AG04450 (cell line): Measurements from ENCODE around the gene PAK5. TPM values are rescaled to one million over a fixed set of nuclear protein-coding genes. Genes with fewer than 3 reads are reported as not detected.

Experiments
- CTCF ChIA-PET: fragments of 300-600, 350-600 bp; formaldehyde crosslinking; extraction: SDS; loops from one replicate; lab custom pipeline; 2022; ENCODE audit warnings: antibody characterized with exemption, inconsistent platforms; lab: Charles Lee
- POLR2A ChIA-PET: fragments of 350-600 bp; formaldehyde crosslinking; extraction: SDS; loops from one replicate; lab custom pipeline; 2021; ENCODE audit warnings: antibody characterized with exemption, inconsistent platforms; lab: Yijun Ruan, JAX
- DNase-seq: peaks from one replicate; pipeline ENCODE4 v3.0.0-alpha.2; 2011; ENCODE audit warnings: low read depth, low spot score
- H3K27ac ChIP-seq: one replicate; pipeline ENCODE4 v1.5.1; 2012; ENCODE audit warnings: low read depth, low read length, control low read depth
- H3K27me3 ChIP-seq: one replicate; pipeline ENCODE4 v1.6.0; 2012; ENCODE audit warnings: low read length; ENCODE audit not compliant: control insufficient read depth, insufficient read depth
- H3K4me3 ChIP-seq: 2 replicates; pipeline ENCODE4 v1.5.1; 2011; ENCODE audit warnings: mild to moderate bottlenecking, low read depth, low read length, control low read depth
- H3K9me3 ChIP-seq: 2 replicates; pipeline ENCODE4 v1.5.1; 2012; ENCODE audit warnings: low read length; ENCODE audit not compliant: control insufficient read depth, insufficient read depth
- CTCF ChIP-seq: IDR thresholded peaks from 2 replicates; pipeline ENCODE4 v1.5.1; 2011; ENCODE audit warnings: low read depth, low read length, control low read depth, inconsistent platforms
- polyA plus RNA-seq: library from polyadenylated mRNA; depleted of rRNA; stranded (reverse); fragments of >200 nt; gene quantifications from 2 replicates; pipeline ENCODE4 v1.2.3, GENCODE V29; 2011

The PAK5 gene
- polyA plus RNA-seq, 1 experiment: not detected

- Histone ChIP-seq H3K27ac (no peak overlapping the region), H3K9me3 (no peaks in the 10 kb centered on the region; the same call in 1 of the 2 replicates), H3K4me3 (no peak overlapping the region), H3K27me3 (peaks cover 72% of the 10 kb centered on the region)
- ChIA-PET CTCF (interaction anchor here (1.0 kb wide), 1 partner anchor 577 kb away, joined by 3 read pairs; no protein-coding TSS in a partner anchor), POLR2A (no interaction called here)
- no peak for TF ChIP-seq CTCF
- DNase-seq: no peak
Observed at GRCh38 chr20:9514072-9514460, 324.8 kb downstream of the PAK5 start.

GRCh38 chr20:9510911-9511310 lies 328.0 kb downstream of the PAK5 start:
- no peak for DNase-seq
- Histone ChIP-seq H3K9me3 (peaks cover 11% of the 10 kb centered on the region; the same call in 1 of the 2 replicates), H3K27me3 (peaks cover 74% of the 10 kb centered on the region), H3K27ac (no peak overlapping the region), H3K4me3 (no peak overlapping the region)
- ChIA-PET CTCF (interaction anchor here (0.8 kb wide), 1 partner anchor 105 kb away, joined by 3 read pairs; no protein-coding TSS in a partner anchor), POLR2A (no interaction called here)
- TF ChIP-seq CTCF: no peak

GRCh38 chr20:9509246-9509645 lies 329.6 kb downstream of the PAK5 start:
- Histone ChIP-seq H3K27ac (no peak overlapping the region), H3K9me3 (peaks cover 11% of the 10 kb centered on the region; the same call in 1 of the 2 replicates), H3K27me3 (peaks cover 65% of the 10 kb centered on the region), H3K4me3 (no peak overlapping the region)
- POLR2A ChIA-PET: no interaction called here
- CTCF ChIA-PET: interaction anchor here (0.8 kb wide), 1 partner anchor 101 kb away, joined by 5 read pairs; no protein-coding TSS in a partner anchor
- DNase-seq: no peak
- TF ChIP-seq CTCF: no peak

- POLR2A ChIA-PET: no interaction called here
- H3K27ac ChIP-seq: no peak overlapping the region
- CTCF ChIA-PET: interaction anchor here (0.8 kb wide), 1 partner anchor 101 kb away, joined by 5 read pairs; no protein-coding TSS in a partner anchor
- peaks cover 11% of the 10 kb centered on the region; the same call in 1 of the 2 replicates for H3K9me3 ChIP-seq
- no peak overlapping the region for H3K4me3 ChIP-seq
- DNase-seq: no peak
- no peak for TF ChIP-seq CTCF
- H3K27me3 ChIP-seq: peaks cover 59% of the 10 kb centered on the region
Observed at GRCh38 chr20:9508696-9509178, 330.1 kb downstream of the PAK5 start.

- DNase-seq: no peak
- ChIA-PET POLR2A (no interaction called here), CTCF (no interaction called here)
- Histone ChIP-seq H3K9me3 (peaks cover 11% of the 10 kb centered on the region; the same call in 1 of the 2 replicates), H3K27ac (no peak overlapping the region), H3K4me3 (no peak overlapping the region), H3K27me3 (peaks cover 57% of the 10 kb centered on the region)
- TF ChIP-seq CTCF: no peak
Observed at GRCh38 chr20:9508240-9508661, 330.6 kb downstream of the PAK5 start.
